GM12865 (cell line): ENCODE data around the gene LYZL2.
"Not testable (repeated sequence)": the region's sequence is repeated elsewhere in the genome, so short reads cannot be mapped to it uniquely, and the experiment has no call there.

ENCODE experiments used
- DNase-seq: peaks from one replicate; pipeline ENCODE4 v3.0.0; 2010; ENCODE audit warnings: low read depth
- H3K4me3 ChIP-seq: 2 replicates; pipeline ENCODE4 v1.5.1; 2011; ENCODE audit warnings: mild to moderate bottlenecking, low read depth, low read length, control low read depth
- TF ChIP-seq, protein P1 (sequence below): IDR thresholded peaks from 2 replicates; pipeline ENCODE4 v1.5.1; 2011; ENCODE audit warnings: low read length, control low read depth, low read depth, inconsistent platforms; ENCODE audit not compliant: insufficient read depth; ENCODE audit errors: missing control alignments

LYZL2 gene

DNA sequence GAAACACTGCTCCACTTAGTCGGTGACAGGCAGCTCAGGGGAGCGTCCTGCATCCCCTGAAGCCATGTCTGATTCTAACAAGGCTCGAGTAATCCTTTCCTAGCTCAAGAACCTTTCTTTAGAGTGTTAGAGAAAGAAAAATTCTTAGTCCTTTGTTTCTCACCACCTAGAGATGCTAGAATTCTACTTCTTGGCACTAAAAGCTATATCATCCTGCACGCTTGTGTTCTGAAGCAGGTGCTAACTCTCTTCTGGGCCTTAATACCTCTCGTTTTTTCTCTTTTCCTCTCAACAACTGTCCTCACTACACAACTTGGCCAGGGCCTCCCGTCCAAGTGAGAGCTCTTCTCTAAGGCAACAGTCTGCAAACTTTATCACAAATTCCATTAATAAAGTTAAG is at the start of gene LYZL2:
Gene LYZL2 (minus strand): TSS at position 101 of the 400 bp plus-strand sequence. CDS start 2,838 bp downstream, outside the sequence.
- TF ChIP-seq, protein P1, sequence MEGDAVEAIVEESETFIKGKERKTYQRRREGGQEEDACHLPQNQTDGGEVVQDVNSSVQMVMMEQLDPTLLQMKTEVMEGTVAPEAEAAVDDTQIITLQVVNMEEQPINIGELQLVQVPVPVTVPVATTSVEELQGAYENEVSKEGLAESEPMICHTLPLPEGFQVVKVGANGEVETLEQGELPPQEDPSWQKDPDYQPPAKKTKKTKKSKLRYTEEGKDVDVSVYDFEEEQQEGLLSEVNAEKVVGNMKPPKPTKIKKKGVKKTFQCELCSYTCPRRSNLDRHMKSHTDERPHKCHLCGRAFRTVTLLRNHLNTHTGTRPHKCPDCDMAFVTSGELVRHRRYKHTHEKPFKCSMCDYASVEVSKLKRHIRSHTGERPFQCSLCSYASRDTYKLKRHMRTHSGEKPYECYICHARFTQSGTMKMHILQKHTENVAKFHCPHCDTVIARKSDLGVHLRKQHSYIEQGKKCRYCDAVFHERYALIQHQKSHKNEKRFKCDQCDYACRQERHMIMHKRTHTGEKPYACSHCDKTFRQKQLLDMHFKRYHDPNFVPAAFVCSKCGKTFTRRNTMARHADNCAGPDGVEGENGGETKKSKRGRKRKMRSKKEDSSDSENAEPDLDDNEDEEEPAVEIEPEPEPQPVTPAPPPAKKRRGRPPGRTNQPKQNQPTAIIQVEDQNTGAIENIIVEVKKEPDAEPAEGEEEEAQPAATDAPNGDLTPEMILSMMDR: no peak
- DNase-seq: no peak
- H3K4me3 ChIP-seq: no peak within 1 kb of the TSS

DNA sequence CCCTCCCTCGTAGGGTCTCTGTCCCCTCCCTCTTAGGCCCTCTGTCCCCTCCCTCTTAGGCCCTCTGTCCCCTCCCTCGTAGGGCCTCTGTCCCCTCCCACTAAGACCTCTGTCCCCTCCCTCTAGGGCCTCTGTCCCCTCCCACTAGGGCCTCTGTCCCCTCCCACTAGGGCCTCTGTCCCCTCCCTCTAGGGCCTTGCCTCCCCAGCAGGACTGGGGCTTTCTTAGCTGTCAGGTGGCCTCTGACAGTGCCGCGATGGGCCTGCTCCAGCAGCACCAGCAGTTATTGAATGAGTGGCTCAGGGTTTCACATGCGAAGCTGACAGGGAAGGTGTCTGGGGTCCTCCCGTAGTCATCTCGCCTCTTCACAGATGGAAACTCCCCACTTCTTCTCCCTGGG is 48.1 kb upstream of the LYZL2 start:
- H3K4me3 ChIP-seq: not testable (repeated sequence)
- peak; percentile 61 for DNase-seq

DNA sequence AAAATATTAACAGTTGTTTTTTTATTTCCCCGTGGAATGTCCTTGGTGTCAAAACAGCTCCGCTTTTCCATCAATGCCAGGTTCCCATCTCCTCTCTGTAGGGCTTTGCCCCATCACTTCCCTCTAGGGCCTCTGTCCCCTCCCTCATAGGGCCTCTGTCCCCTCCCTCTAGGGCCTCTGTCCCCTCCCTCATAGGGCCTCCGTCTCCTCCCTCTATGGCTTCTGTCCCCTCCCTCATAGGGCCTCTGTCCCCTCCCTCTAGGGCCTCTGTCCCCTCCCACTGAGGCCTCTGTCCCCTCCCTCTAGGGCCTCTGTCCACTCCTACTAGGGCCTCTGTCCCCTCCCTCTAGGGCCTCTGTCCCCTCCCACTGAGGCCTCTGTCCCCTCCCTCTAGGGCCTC is 47.6 kb upstream of the LYZL2 start:
- not testable (repeated sequence) for DNase-seq, H3K4me3 ChIP-seq

DNA sequence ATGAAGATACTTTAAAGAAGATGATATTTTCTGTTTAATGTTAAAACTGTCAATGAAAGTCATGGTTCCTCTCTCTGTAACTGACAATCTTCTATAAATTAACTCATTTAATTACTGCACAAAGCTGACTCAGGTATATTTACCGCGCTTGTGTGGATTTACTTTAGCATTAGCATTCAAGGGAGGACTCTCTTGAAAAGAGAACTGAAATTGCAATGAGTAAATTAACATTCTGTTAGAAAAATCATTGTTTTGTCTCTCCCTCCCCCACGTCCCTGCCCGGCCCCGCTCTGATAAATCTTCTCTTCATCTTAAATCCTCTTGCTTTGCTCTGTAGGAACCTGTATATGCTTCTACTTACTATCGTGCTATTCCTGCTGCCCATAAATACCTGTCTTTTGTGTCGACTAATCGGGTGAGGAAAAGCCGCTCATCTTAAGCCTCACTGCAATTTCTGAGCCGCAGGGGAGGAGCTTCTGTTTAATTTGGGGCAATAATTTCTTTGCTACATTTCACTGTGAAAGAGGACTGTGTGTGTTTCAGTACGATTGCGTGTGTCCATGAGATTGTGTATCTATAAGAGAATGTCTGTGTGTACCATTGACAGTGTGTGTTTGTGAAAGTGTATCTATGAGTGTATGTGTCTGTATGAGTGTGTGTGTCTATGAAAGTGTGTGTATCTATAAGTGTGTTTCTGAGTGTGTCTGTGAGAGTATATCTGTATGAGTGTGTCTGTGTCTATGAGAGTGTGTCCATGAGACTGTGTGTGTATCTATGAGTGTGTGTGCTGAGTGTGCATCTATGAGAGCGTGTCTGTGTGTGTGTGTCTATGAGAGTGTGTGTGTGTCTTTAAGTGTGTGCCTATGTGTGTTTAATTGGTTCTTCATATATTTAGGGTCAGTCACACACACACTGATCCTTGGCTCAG is 46.5 kb upstream of the LYZL2 start:
- TF ChIP-seq, protein P1: no peak
- H3K4me3 ChIP-seq: no peak overlapping the region
- DNase-seq: no peak

DNA sequence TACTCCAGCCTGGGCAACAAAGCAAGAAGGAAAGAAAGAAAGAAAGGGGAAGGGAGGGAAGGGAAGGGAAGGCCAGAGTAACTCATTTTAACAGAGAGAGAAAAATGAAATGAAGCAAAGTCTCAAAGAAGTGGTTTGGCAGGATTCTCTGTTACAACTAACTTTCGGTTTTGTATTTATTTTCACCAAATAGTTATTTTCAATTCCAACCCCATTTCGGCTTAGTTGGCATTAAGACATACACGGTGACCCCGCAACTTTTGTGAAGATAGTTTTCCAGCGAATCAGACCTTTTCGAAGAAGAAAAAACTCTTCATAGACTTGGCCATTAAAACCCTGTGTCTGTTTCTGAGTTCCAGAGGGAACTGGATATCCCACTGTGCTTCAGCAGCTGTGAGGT is 45.2 kb upstream of the LYZL2 start:
- no peak for DNase-seq
- TF ChIP-seq, protein P1: no peak

DNA sequence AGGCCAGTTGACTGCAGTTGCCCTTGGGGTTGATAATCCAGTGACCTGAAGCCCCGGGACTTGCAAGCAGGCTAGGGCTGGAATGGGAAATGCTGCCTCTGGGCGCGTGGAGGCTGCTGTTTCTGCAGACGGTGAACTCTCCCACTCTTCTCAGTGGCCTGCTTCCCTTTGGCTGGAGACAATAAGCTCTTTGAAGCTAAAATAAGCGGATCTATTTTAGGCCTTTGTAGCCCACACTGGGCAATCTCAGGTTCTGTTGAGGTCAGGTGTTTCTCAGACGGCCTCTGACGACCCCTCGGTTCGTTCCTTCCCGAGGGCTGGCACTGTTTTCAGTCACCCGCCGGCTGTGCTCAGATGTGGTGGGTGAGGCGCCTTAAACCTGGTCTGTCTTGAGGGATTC is 43.7 kb upstream of the LYZL2 start:
- H3K4me3 ChIP-seq, DNase-seq: not testable (repeated sequence)

More for the DNA sequence above, 45.2 kb upstream of the LYZL2 start:
- H3K4me3 ChIP-seq: no peak overlapping the region

DNA sequence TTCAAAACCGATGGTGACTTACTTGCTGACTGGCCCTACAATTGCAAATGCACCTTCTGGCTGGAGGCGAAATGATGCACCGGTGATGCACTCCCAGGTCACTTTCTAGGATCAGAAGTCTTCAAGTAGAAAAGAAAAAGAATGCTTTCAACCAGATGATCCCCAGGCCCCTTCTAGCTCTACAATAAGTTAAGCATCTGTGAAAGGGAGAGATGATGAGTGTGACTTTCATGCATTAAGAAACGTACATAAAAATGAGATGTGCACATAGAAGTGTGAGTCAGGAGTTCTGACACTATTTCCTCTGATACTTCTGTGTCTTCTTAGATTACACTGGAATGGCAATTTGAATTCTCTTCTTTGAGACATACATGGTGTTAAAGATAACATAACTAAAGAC is 42.8 kb upstream of the LYZL2 start:
- H3K4me3 ChIP-seq, DNase-seq: not testable (repeated sequence)

DNA sequence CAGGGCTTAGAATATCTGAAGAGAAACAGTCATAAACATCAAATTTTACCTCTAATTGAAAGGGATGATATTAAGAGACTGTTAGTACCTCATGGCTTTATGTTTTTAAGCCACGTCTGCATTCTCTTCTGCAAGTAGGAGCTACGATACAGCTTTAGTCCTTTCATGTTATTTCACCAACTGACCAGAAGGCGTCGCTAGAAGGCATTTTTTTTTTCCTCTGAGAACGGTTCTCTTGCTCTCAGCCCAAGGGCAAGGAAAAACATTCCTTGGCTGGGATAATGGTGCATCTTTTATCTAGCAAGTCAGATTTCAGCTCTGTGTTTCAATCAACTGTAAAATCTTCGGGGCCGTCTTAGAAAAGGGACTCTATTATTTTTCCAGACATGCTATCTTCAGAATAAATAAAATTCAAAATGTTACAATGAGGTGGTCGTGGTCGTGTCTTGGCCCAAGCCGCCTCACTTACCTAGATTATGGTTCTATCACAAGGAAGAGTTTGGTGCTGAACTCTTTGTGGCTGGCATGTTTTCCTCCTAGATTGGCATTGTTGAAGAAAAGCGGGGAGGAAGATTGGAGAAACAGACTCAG is 41.6 kb upstream of the LYZL2 start:
- TF ChIP-seq, protein P1: peak; percentile 73
- DNase-seq: peak; percentile 69
- no peak overlapping the region for H3K4me3 ChIP-seq

DNA sequence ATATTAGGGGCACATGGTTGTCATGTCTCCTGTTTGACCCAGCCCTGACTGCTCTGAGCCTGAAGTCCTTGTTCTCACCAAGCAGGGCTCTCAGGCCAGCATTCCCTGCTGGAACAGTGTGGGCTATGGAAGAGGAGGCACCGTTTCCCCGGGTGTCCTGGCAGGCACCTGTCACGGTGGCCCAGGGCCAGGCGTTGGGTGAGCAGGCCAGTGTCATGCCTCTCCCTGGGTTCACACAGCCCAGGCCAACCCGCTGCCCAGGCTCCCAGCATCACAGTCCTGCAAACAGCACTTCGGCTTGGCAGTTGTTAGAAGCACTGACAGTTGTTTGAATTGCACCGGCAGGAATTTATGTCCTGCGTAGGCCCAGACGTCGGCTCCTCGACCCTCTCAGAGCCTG is 38.4 kb upstream of the LYZL2 start:
- not testable (repeated sequence) for DNase-seq

DNA sequence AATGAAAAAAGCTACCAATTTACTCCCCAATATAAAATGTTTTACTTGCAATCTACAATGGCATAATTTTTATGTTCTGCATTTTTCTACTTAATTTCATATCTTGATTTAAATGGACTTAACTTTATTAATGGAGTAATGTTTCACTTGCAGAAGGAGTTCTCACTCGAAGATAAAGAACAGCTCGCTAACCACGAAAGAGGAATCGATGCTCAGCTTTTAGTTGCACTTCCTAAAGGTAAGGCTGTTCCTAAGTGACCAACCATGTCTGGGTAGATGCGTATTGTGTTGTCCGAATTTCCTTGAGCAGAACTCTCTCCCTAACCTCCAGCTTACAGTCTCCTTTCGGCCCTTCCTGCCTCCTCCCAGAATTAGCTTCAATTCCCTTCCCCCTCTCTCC is 33.9 kb upstream of the LYZL2 start:
- H3K4me3 ChIP-seq, DNase-seq: not testable (repeated sequence)

More for the DNA sequence above, 38.4 kb upstream of the LYZL2 start:
- H3K4me3 ChIP-seq: not testable (repeated sequence)
